Measurements from ENCODE around the gene XRCC1.
"Not testable (repeated sequence)": the region's sequence is repeated elsewhere in the genome, so short reads cannot be mapped to it uniquely, and the experiment has no call there.

Gene XRCC1

DNA sequence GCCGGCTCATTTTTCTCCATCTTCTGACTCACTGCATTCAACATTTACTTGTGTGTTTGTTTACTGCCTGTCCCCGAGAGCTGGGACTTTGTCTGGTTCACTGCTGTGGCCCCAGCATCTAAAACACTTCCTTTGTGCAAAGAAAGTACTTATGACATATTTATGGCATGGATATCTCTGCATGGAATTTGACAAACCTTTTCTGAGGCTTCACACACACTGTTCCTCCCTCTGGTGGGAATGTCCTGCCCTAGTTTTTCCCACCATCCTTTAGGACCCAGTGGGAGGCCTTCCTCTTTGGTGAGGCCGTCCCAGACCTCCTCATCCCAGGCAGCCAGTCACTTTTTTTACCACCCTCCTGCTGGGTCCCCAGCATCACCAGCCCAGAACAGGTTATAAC lies 35.2 kb upstream of the XRCC1 start:
- no peaks in the 10 kb centered on the region for H3K36me3 ChIP-seq (ENCODE audit: insufficient read depth, low read length)
- no peak overlapping the region for H3K9ac ChIP-seq (ENCODE audit: low read depth, low read length)
- H3K4me1 ChIP-seq (ENCODE audit: insufficient read depth, low read length), result no peaks in the 10 kb centered on the region
- H3K9me3 ChIP-seq (ENCODE audit: control insufficient read depth, insufficient read depth, low read length), result no peaks in the 10 kb centered on the region

DNA sequence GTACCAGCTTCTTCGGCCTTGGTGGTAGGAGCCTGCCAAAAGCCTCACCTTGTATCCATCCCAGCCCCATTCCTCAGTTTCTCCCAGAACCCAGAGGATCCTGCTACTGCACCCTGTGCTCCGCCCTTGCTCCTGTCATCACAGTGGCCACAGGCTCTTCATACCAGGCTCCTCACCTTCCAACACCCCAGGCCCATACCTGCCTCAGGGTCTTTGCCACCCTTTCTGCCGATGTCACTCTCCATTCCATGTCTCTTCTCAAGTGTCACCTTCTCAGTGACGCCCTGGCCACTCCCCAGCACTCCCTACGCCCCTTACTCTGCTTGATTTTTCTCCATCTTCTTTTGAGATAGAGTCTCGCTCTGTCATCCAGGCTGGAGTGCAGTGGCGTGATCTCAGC lies 34.5 kb upstream of the XRCC1 start:
- Histone ChIP-seq H3K36me3 (ENCODE audit: insufficient read depth, low read length) (no peaks in the 10 kb centered on the region), H3K9me3 (ENCODE audit: control insufficient read depth, insufficient read depth, low read length) (no peaks in the 10 kb centered on the region), H3K4me1 (ENCODE audit: insufficient read depth, low read length) (no peaks in the 10 kb centered on the region), H3K9ac (ENCODE audit: low read depth, low read length) (no peak overlapping the region)

DNA sequence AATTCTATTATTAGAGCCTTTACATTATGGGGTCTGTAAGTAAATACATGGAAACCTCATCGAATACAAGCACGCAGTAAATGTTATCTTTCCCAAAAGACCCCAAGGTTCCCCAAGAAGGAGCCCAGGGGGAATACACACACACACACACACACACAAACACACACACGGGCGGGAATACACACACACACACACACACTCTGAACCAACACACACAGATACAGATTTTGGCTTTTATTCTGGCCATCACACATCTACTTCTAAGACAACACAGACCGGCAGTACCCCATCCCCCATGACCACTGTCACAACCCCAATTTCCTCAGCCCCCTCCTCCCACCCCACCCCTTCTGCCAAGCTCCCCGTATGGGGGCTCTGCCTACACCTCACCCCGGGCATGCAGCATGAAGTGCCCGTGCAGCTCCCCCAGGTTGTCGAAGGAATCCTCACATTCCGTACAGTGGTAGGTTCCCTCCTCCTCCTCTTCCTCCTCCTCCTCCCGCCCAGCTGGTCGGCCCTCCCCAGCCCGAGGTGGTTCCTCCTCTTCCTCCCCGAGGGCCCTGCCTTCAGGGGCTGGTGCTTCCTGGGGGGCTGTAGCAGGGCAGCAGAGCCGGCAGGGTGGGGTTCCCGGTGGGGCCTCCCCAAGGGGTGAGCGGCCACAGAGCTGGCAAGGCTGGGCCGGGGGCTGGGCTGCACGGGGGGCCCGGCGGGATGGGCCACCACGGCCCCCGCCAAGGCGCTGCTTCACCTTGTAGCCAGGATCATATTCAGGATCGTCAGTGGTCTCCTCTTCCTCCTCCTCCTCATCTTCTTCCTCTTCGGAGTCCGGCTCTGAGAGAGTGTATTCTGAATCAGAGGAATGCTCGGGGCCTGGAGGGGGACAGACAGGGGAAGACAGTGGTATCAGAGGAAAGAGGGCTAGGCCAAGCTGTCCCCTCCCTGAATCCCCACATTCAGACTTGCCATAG lies 32.2 kb upstream of the XRCC1 start:
- Histone ChIP-seq H3K9ac (ENCODE audit: low read depth, low read length) (no peak overlapping the region), H3K36me3 (ENCODE audit: insufficient read depth, low read length) (no peaks in the 10 kb centered on the region), H3K9me3 (ENCODE audit: control insufficient read depth, insufficient read depth, low read length) (no peaks in the 10 kb centered on the region), H3K4me1 (ENCODE audit: insufficient read depth, low read length) (no peaks in the 10 kb centered on the region)

DNA sequence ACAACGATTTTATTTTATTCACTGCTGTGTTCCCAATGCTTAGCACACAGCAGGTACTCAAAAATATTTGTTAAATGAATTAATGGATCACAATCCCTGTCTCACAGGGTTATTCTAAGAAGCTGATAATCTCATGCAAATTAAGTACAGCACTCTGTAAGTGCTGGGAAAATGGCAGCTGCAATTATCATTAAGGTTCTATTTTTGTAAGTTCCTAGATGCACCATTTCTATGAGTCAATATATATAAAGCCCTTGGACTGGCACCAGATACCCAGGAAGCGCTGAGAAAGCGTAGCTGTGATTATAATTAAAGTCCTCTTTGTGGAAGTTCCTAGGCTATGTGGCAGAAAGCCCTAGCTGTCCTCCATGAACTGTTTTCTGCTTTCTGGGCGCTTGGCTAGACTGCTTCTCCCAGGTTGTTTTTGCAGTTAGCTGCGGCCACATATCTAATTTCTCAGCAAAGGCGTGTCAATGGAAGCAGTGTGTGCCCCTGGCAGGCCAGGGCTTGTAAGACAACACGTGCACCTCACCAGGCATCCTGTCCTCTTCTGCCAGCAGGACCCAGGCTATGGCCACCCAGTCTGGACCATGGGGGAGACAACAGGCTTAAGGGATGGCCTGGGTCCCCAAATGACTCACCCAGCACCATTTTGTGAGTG lies 31.4 kb upstream of the XRCC1 start:
- Histone ChIP-seq H3K9ac (ENCODE audit: low read depth, low read length) (no peak overlapping the region), H3K9me3 (ENCODE audit: control insufficient read depth, insufficient read depth, low read length) (no peaks in the 10 kb centered on the region), H3K4me1 (ENCODE audit: insufficient read depth, low read length) (no peaks in the 10 kb centered on the region), H3K36me3 (ENCODE audit: insufficient read depth, low read length) (no peaks in the 10 kb centered on the region)

DNA sequence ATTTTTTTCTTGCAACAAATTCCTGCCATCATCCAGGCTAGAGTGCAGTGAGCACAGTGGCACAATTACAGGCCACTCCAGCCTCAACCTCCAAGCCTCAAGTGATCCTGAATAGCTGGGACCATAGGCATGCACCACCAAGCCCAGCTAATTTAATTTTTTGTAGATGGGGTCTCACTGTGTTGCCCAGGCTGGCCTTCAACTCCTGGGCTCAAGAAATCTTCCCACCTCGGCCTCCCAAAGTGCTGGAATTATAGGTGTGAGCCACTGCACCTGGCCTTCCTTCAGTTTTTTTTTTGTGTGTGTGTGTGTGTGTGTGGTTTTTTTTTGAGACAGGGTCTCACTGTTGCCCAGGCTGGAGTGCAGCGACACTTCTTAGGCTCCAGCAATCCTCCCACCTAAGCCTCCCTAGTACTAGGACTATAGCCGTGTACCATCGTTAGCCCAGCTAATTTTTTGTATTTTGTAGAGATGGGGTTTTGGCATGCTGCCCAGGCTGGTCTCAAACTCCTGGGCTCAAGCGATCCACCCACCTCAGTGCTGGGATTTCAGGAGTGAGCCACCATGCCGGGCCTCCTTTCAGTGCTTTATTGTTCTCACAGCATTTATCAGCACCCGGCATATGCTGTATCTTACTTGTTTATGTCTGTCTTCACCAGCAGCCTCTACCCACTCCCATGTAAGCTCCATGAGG lies 30.7 kb upstream of the XRCC1 start:
- H3K36me3 ChIP-seq (ENCODE audit: insufficient read depth, low read length), result no peaks in the 10 kb centered on the region
- H3K9ac ChIP-seq (ENCODE audit: low read depth, low read length), result no peak overlapping the region
- no peaks in the 10 kb centered on the region for H3K9me3 ChIP-seq (ENCODE audit: control insufficient read depth, insufficient read depth, low read length)
- no peaks in the 10 kb centered on the region for H3K4me1 ChIP-seq (ENCODE audit: insufficient read depth, low read length)

DNA sequence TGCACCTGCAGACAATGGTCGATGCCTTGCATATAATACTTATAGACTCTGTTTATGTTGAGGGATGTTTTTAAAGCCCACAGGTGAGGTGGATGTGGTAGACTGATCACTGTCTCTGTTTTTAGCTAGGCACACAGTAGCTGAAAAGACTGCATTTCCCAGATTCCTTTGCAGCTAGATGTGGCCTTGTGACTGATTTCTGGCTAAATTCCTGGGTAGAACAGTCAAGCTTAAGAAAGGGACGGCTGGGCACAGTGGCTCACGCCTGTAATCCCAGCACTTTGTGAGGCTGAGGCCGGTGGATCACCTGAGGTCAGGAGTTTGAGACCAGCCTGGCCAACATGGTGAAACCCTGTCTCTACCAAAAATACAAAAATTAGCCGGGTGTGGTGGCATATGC lies 25.0 kb upstream of the XRCC1 start:
- H3K36me3 ChIP-seq (ENCODE audit: insufficient read depth, low read length); H3K9me3 ChIP-seq (ENCODE audit: control insufficient read depth, insufficient read depth, low read length); H3K4me1 ChIP-seq (ENCODE audit: insufficient read depth, low read length); H3K9ac ChIP-seq (ENCODE audit: low read depth, low read length): not testable (repeated sequence)

DNA sequence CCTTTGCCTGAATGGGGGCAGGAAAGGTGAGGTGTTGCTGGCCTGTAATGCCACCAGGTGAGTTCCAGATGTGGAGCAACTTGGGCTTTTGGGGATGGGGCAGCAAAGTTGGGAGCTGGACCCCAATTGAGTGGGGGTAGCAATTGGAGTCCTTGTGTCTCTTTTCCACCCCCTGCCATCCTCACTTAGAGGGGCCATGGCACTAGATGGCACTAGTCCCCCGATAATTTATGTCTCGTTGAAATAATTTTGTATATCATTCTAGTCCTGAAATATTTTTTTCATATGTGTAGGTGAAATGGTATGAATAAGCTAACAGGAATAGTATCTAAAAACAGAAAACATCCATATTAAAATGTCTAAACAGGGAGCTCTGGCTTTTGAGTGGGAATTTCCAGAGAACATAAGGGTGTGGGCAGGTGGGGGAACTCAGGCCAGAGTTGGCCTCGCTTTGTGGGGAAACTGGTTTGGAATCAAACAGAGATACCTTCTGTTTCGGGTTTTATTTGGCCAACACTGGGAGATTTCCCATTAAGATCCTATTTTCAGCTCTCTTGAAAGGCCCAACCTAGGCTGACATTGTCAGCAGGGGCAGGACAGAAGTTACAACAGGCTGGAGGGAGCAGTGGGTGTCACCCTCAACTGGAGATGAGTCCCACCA lies 24.4 kb upstream of the XRCC1 start:
- Histone ChIP-seq H3K9me3 (ENCODE audit: control insufficient read depth, insufficient read depth, low read length) (no peaks in the 10 kb centered on the region), H3K9ac (ENCODE audit: low read depth, low read length) (no peak overlapping the region), H3K4me1 (ENCODE audit: insufficient read depth, low read length) (no peaks in the 10 kb centered on the region), H3K36me3 (ENCODE audit: insufficient read depth, low read length) (peaks cover 3% of the 10 kb centered on the region; the same call in 1 of the 2 replicates)

DNA sequence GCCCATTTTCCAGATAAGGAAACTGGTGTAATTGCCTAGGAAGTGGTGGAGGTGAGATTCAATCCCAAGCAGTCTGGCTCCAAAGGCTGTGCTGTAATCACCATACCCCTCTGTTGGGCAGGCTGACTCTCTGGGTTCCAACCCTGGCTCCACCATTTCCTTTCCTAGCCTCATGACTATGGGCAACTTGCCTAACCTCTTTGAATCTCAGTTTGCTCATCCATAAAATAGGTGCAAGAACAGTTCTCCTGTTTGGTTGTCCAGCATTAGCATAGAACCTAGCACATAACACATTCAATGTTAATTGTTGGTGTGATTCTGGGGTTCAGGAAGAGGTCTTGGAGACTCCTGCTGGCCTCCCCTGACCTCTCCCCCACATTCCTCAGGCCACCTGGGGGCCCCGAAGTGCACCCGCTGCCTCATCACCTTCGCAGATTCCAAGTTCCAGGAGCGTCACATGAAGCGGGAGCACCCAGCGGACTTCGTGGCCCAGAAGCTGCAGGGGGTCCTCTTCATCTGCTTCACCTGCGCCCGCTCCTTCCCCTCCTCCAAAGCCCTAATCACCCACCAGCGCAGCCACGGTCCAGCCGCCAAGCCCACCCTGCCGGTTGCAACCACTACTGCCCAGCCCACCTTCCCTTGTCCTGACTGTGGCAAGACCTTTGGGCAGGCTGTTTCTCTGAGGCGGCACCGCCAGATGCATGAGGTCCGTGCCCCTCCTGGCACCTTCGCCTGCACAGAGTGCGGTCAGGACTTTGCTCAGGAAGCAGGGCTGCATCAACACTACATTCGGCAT lies 23.3 kb upstream of the XRCC1 start:
- Histone ChIP-seq H3K4me1 (ENCODE audit: insufficient read depth, low read length) (no peaks in the 10 kb centered on the region), H3K36me3 (ENCODE audit: insufficient read depth, low read length) (peaks cover 6% of the 10 kb centered on the region; the same call in 1 of the 2 replicates), H3K9ac (ENCODE audit: low read depth, low read length) (no peak overlapping the region), H3K9me3 (ENCODE audit: control insufficient read depth, insufficient read depth, low read length) (no peaks in the 10 kb centered on the region)

DNA sequence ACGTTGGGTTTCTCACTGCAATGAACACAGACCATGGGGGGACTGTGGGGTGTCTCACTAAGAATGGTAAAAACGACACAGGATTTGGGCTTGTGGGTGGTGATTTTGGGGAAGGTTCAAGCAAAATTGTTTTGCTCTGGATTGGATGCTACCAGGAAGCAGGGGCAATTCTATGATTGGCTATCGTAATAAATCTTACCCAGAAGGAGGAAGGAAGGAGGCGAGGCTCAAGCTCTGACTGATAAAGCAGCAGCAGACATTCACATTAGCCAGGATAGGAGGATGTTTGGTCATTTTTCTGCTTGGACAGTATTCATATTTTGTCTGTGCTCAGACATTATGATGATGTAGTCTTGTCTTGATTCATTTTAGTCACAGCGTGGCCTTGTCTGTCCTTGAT lies 22.5 kb upstream of the XRCC1 start:
- no peaks in the 10 kb centered on the region for H3K4me1 ChIP-seq (ENCODE audit: insufficient read depth, low read length)
- H3K36me3 ChIP-seq (ENCODE audit: insufficient read depth, low read length), result peaks cover 7% of the 10 kb centered on the region; the same call in 1 of the 2 replicates
- no peaks in the 10 kb centered on the region for H3K9me3 ChIP-seq (ENCODE audit: control insufficient read depth, insufficient read depth, low read length)
- no peak overlapping the region for H3K9ac ChIP-seq (ENCODE audit: low read depth, low read length)

DNA sequence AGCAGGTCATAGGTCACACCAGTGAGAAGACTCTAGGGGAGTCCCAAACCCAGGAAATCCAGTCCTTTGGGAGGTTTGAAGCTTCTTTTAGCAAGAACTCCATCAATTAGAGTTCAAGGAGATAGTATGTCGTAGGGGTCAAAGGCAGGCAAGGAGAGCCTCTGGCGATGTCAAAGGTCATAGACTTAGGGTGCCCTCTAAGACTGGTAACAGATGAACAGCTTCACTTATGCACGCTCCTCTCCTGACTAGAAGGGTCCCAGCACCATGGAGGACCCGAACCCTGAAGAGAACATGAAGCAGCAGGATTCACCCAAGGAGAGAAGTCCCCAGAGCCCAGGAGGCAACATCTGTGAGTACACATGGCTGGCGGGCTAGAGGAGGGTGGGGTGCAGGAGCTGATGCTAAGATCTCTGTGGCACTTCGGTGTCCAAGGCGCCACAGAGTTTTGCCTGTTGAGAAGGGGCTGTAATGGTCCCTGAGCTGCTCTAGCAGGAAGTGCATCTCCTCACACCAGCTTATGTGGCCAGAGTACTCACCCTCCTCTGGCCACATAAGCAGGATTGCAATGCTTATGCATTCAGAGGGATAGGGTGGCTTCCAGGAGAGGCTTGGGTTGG lies 21.6 kb upstream of the XRCC1 start:
- peaks cover 7% of the 10 kb centered on the region; the same call in 1 of the 2 replicates for H3K36me3 ChIP-seq (ENCODE audit: insufficient read depth, low read length)
- H3K9ac ChIP-seq (ENCODE audit: low read depth, low read length), result peak overlapping the region; percentile 76
- no peaks in the 10 kb centered on the region for H3K9me3 ChIP-seq (ENCODE audit: control insufficient read depth, insufficient read depth, low read length)
- H3K4me1 ChIP-seq (ENCODE audit: insufficient read depth, low read length), result no peaks in the 10 kb centered on the region

DNA sequence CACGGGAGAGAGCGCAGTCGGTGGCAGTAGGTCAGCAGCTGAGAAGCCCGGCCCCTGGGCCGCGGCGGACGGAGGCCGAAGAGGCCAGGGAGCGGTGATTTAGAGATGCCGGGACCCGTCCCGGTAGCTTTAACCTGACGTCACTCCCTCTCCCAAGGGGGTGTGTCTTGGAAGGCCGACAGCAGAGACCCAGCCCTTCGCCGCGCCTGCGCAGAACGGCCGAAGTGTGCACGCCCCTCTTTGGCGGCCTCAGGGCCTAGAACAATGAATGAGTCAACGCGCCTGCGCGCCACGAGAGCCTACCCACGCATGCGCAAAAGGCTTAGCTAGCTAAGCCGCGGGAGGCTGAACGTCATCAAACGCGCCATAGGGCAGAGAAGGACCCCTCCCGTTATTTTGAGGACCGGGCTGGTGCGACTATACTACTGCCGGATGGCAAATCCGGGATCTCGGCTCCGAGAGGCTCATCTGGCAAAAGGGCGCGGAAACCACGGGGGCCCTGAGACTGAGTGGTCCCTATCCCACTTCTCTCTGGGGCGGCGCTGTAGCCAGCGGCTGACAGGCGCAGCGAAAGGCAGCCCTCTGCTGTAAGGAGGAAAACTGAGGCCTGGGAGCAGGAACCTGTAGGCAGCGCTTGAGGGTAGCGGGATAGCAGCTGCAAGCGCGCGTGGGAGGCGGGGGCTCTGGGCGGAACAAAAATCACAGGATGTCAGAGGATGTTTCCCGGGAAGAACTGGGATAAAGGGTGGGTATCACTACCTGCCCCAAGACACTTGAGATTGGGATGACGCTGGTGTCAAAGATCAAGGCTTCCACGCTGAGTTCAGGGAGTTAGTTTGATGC lies 20.9 kb upstream of the XRCC1 start, which contains the start of the genes IRGQ and ZNF576:
Gene IRGQ (minus strand): TSS at position 136 of the 843 bp plus-strand sequence. CDS start 796 bp downstream, outside the sequence.
Gene ZNF576 (plus strand): TSS at position 597 of the 843 bp plus-strand sequence. CDS start 514 bp downstream, outside the sequence.
- Histone ChIP-seq H3K9me3 (ENCODE audit: control insufficient read depth, insufficient read depth, low read length) (no peaks in the 10 kb centered on the region), H3K9ac (ENCODE audit: low read depth, low read length) (peak within 1 kb of the TSS; percentile 76), H3K36me3 (ENCODE audit: insufficient read depth, low read length) (peaks cover 7% of the 10 kb centered on the region; the same call in 1 of the 2 replicates), H3K4me1 (ENCODE audit: insufficient read depth, low read length) (no peaks in the 10 kb centered on the region)

DNA sequence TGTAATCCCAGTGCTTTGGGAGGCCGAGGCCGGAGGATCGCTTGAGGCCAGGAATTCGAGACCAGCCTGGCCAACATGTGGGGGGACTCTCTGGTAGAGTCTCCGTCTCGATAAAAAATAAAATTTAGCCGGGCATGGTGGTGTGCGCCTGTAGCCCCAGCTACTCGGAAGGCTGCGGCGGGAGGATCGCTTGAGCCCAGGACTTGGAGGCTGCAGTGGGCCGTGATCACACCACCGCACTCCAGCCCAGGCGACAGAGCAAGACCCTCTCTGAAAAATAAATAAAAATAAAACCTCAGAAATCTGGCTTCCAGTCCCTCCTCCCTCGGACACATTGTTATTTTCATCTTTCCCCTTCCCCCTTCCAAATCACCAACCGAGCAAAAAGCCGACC lies 20.3 kb upstream of the XRCC1 start:
- no peaks in the 10 kb centered on the region for H3K4me1 ChIP-seq (ENCODE audit: insufficient read depth, low read length)
- peak overlapping the region; percentile 69 for H3K9ac ChIP-seq (ENCODE audit: low read depth, low read length)
- peaks cover 7% of the 10 kb centered on the region; the same call in 1 of the 2 replicates for H3K36me3 ChIP-seq (ENCODE audit: insufficient read depth, low read length)
- no peaks in the 10 kb centered on the region for H3K9me3 ChIP-seq (ENCODE audit: control insufficient read depth, insufficient read depth, low read length)

All from ES-I3 (cell line).